Hepatocyte (in vitro differentiated cells): ENCODE results near the gene KRI1.
"Not testable (repeated sequence)": the region's sequence is repeated elsewhere in the genome, so short reads cannot be mapped to it uniquely, and the experiment has no call there.

ENCODE experiments used
- CTCF ChIP-seq: fragments of 200-600 bp; sonication (generic); IDR thresholded peaks from 2 replicates; pipeline ENCODE4 v1.5.1; 2016; ENCODE audit warnings: antibody characterized with exemption, mild to moderate bottlenecking; ENCODE audit not compliant: poor library complexity
- EZH2 ChIP-seq: fragments of 200-600 bp; sonication (generic); IDR thresholded peaks from 2 replicates; pipeline ENCODE4 v1.6.1; 2016; ENCODE audit warnings: antibody characterized with exemption, mild to moderate bottlenecking, borderline replicate concordance
- EZH2phosphoT487 ChIP-seq: fragments of 200-600 bp; sonication (generic); IDR thresholded peaks from one replicate; pipeline ENCODE4 v1.6.1; 2018; ENCODE audit warnings: antibody characterized with exemption, mild to moderate bottlenecking, low read depth, moderate library complexity; ENCODE audit not compliant: unreplicated experiment, severe bottlenecking

GRCh38 chr19:10551006-10551405 is 14.8 kb downstream of the KRI1 start:
- TF ChIP-seq CTCF, EZH2, EZH2phosphoT487: not testable (repeated sequence)
